ENCODE results near the gene RAD21L1.

Gene RAD21L1

DNA sequence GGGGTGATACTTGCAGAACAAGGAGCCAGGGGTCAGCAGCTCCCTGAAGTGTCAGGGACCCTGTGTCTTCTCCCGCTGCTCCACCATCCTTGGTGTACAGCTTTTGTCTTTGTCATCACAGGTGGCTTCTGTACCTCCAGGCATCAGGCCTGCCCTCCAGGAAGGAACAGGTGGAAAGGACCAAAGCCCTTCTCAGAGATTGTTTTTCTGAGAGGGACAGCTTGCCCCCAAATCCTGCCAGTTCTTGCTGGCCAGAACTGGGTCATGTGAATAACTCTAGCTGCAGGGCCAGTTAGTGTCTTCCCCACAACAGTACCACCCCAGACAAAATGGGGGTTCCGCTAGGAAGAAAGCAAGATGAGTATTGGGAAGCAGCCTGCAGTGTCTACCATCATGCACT, 71.6 kb downstream of the RAD21L1 start:
- DNase-seq = no peak

DNA sequence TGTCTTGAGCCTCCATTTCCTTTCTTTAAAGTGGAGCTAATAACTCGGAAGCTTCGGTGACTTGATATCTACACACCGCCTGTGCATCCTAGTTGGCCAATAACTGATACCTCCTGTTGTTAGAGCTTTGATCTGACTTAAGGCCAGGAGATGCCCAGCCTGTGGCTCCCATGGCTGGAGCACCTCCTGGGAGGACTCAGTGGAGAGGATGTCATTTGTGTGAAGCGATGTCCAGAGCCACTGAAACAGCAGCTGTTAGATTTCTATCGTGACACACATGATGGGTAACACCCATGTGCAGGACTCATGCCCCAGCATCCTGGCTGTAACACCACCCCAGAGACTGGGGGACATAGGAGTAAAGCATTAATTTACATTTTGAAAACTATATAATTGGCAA, 72.3 kb downstream of the RAD21L1 start:
- DNase-seq = no peak

DNA sequence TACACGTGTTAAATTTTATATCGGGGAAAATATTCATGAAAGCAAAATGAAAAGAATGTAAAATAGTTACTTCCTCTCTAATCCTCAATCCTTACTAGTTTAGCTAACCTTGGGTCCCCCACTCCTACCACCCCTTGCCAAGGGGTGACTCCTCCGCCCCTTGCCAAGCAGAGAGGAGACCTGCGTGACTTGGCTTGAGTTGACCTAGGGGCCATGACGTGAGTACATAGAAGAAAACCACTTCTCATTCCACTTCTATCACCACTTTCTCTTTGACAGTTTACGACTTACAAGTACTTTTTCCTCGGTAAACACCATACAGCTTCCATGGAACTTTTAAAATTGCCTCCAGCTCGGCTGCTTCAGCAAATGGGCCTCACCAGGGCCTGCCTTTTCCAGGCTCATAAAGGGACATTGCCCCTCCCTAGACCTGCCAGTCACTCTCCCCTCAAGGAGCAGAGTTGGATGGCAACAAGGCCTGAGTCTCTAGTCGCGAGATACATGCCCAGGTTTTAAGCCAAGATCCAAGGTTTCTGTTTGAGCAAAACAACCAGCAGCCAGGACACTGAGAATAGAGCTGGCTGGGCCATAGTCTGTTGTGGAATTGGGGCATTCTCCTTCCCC, 73.2 kb downstream of the RAD21L1 start:
- DNase-seq = no peak

DNA sequence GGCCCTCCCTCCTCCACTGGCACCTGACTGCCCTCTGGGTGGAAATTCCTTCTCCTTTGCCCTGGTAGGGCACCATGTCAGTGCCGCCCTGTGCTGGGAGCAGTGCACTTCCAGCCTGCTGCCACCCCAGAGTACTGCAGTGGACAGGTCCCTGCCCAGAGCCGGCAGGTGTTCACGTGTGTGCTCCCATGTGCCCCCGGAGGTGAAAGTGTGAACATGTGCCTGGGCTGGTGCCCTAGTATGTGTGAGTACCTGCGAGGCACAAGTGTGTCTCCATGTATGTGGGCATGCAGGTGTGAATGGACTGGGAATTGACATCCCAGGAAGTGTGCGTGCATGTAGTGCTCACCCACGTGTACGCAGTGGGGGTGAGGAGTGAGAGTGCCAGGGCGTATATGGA, 73.7 kb downstream of the RAD21L1 start:
- DNase-seq = no peak

DNA sequence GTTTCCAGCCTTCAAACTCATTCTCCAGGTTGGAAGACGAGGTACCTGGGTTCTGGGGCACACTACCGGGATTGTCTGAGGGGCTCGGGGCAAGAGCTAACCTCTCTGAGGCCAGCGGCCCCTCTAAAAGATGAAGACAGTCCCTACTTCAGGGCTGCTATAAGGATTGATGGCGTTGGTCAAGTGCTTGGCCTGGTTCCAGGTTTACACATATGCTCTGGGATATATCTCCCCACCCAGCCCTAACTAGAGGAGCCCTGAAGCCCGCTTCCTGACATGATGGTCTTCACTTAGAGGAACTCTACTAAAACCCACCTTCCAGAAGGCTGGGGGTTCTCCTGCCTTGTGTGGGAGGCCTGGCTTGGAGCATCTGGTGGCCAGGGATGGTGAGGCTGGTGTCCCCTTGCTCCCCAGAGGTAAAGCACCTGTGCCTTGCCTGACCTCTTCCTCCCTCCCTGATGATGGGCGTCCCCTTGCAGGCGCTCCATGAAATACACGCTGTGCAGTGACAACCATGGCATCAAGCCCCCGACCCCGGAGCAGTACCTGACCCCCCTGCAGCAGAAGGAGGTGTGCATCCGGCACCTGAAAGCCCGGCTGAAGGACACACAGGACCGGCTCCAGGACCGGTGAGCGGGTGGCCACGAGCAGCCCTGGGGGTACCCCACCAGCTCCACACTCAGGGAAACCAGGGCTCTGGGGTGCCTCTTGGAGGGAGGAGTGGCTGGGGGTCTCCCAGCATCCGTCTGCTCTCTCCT, 74.4 kb downstream of the RAD21L1 start:
- no peak for DNase-seq

DNA sequence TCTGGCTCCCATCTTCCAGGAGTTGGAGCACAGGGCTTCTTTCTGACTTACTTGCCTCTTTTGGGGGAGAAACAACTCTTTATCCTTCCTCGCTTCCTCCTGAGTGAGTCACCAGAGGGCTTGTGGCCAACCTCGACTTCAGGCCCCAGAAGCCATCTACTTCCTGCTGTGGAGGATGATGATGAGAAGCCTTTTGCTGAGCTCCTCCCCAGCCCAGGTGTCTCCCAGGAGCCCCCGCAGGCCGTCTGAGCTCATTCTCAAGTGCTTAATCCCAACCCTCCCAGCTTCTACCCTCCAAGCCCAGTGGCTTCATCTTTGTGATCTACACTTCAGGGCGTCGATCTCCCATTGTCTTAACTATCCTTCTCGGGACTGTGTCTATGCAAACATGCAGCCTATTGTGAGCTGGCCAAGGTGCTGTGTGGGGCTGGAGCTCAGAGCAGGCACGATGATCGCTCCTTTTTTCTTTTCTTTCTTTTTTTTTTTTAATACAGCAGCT, 75.2 kb downstream of the RAD21L1 start:
- peak; percentile 64 for DNase-seq

DNA sequence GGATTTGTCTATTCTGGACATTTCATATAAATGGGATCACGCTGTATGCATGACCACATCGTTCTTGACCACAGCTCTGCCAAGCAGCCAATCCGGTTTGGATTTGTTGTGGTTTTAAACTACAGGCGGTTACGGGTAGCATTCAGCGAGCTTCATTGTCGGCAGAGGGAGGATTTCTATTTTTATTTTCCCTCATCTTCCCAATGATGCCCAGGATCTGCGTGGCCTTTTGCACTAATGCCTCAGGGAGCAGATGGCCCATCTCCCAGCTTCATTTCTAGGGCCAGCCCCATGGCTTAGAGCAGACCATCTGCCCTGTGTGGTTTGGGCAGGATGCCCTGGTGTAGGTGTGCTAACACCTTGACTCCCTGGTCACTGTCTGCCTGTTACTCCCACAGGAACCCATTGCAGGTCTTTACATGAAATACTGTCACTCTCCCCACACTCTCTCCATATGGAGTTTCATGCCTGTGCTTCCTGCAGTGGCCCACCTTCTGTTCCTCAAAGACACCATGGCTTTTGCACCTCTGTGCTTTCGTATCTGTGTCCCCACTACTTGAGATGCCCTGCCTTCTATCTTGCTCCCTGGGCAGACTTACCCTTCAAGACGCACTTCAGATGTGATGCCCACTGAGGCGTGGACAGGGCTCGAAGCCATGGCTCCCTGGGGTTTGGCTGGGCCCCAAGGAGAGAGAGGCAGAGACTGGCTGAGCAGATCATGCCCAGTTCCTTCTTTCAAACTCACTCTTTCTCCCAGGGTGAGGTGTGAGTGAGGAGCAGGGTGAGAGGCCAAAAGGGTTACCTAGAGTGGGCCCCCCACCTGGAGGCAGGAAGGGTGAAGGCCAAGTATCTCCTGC, 77.1 kb downstream of the RAD21L1 start:
- no peak for DNase-seq

DNA sequence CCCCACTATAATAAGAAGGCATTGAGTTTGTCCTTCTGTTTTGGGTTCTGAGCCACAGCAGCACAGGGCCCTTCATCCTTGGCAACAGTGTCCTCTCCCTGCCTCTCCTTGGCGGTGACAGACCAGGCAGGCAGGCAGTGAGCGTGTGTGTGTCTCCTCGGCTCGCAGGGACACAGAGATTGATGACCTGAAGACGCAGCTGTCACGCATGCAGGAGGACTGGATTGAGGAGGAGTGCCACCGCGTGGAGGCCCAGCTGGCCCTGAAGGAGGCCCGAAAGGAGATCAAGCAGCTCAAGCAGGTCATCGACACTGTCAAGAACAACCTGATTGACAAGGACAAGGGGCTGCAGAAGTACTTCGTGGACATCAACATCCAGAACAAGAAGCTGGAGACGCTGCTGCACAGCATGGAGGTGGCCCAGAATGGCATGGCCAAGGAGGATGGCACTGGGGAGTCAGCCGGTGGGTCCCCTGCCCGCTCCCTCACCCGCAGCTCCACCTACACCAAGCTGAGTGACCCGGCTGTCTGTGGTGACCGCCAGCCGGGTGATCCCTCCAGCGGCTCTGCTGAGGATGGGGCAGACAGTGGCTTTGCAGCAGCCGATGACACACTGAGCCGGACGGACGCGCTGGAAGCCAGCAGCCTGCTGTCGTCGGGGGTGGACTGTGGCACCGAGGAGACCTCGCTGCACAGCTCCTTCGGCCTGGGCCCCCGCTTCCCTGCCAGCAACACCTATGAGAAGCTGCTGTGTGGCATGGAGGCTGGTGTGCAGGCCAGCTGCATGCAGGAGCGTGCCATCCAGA, 79.1 kb downstream of the RAD21L1 start:
- no peak for DNase-seq
